CD14-positive monocyte (primary cell): ENCODE results near the gene PHB1. TPM values are rescaled to one million over a fixed set of nuclear protein-coding genes. Genes with fewer than 3 reads are reported as not detected.

Experiments used
- DNase-seq, 3 donors: peaks; one replicate each; pipeline ENCODE4 v3.0.0-alpha.2; 2011 to 2022
- H2AFZ ChIP-seq: 2 replicates; pipeline ENCODE4 v1.6.0; 2012; ENCODE audit warnings: mild to moderate bottlenecking, low read depth, low read length, inconsistent platforms; ENCODE audit not compliant: insufficient read depth, poor library complexity, severe bottlenecking
- H3K27ac ChIP-seq, 2 donors: 1 replicate in 1 of 2; 2 replicates in 1 of 2; pipeline ENCODE4 v1.5.1; 2012 to 2013; ENCODE audit warnings: low read length in 2 of 2, control low read depth in 1 of 2, inconsistent platforms in 1 of 2, low read depth in 1 of 2, mild to moderate bottlenecking in 1 of 2
- H3K27me3 ChIP-seq, 2 donors: one replicate each; pipeline versions ENCODE4 v1.6.0 to v1.6.1; 2011 to 2013; ENCODE audit warnings: low read length in 2 of 2; ENCODE audit not compliant: control insufficient read depth in 2 of 2, insufficient read depth in 2 of 2
- H3K36me3 ChIP-seq, 2 donors: replicated peaks in 1 of 2; 1 replicate in 1 of 2; 2 replicates in 1 of 2; pipeline versions ENCODE4 v1.5.1 to v1.6.1; 2012 to 2013; ENCODE audit warnings: low read length in 2 of 2, control low read depth in 1 of 2, inconsistent platforms in 1 of 2, mild to moderate bottlenecking in 1 of 2; ENCODE audit not compliant: insufficient read depth in 2 of 2, control insufficient read depth in 1 of 2
- H3K4me1 ChIP-seq, 2 donors: 1 replicate in 1 of 2; 2 replicates in 1 of 2; pipeline versions ENCODE4 v1.5.1 to v1.6.1; 2012 to 2013; ENCODE audit warnings: low read length in 2 of 2, control low read depth in 1 of 2, inconsistent platforms in 1 of 2, mild to moderate bottlenecking in 1 of 2, moderate library complexity in 1 of 2; ENCODE audit not compliant: insufficient read depth in 2 of 2, control insufficient read depth in 1 of 2
- H3K4me2 ChIP-seq: replicated peaks from 2 replicates; pipeline ENCODE3; 2012; ENCODE audit warnings: low read length, moderate library complexity, mild to moderate bottlenecking; ENCODE audit not compliant: poor library complexity, severe bottlenecking; ENCODE audit errors: extremely low read depth
- H3K4me3 ChIP-seq, 3 experiments: fragments of 200-600 bp in 1 of 3; sonication (generic) in 1 of 3; replicated peaks in 1 of 3; 1 replicate in 2 of 3; 2 replicates in 1 of 3; pipeline ENCODE4 v1.5.1; 2011 to 2013; ENCODE audit warnings: low read length in 3 of 3, mild to moderate bottlenecking in 3 of 3, control low read depth in 2 of 3, low read depth in 2 of 3, inconsistent platforms in 1 of 3, moderate library complexity in 1 of 3
- H3K79me2 ChIP-seq: 2 replicates; pipeline ENCODE4 v1.6.0; 2012; ENCODE audit warnings: mild to moderate bottlenecking, control low read depth, inconsistent platforms, low read length, moderate library complexity; ENCODE audit not compliant: insufficient read depth
- H3K9ac ChIP-seq: 2 replicates; pipeline ENCODE4 v1.6.0; 2017; ENCODE audit warnings: low read length, mild to moderate bottlenecking; ENCODE audit not compliant: insufficient read depth, poor library complexity, severe bottlenecking
- H3K9me3 ChIP-seq, 2 donors: replicated peaks in 1 of 2; 1 replicate in 1 of 2; 2 replicates in 1 of 2; pipeline versions ENCODE4 v1.5.1 to v1.6.1; 2012 to 2013; ENCODE audit warnings: low read length in 2 of 2, control low read depth in 1 of 2; ENCODE audit not compliant: control insufficient read depth in 1 of 2, insufficient read depth in 1 of 2
- H4K20me1 ChIP-seq: 2 replicates; pipeline ENCODE4 v1.6.0; 2012; ENCODE audit warnings: mild to moderate bottlenecking, low read length, control low read depth, moderate library complexity; ENCODE audit not compliant: insufficient read depth
- H3K27ac Mint-ChIP-seq, 7 donors: one replicate each; pipeline ENCODE4 v1.8.0; 2020; ENCODE audit warnings: mild to moderate bottlenecking in 7 of 7, mixed read lengths in 7 of 7, moderate library complexity in 6 of 7, inconsistent platforms in 2 of 7
- H3K27me3 Mint-ChIP-seq, 3 donors: one replicate each; pipeline ENCODE4 v1.8.0; 2021 to 2022; ENCODE audit warnings: low read depth in 3 of 3, mild to moderate bottlenecking in 3 of 3, mixed read lengths in 3 of 3, moderate library complexity in 3 of 3, inconsistent platforms in 1 of 3
- H3K36me3 Mint-ChIP-seq, 2 donors: one replicate each; pipeline ENCODE4 v1.8.0; 2020; ENCODE audit warnings: mixed read lengths in 2 of 2, inconsistent platforms in 1 of 2, mild to moderate bottlenecking in 1 of 2
- H3K4me1 Mint-ChIP-seq: one replicate; pipeline ENCODE4 v1.8.0; 2020; ENCODE audit warnings: mild to moderate bottlenecking, mixed read lengths
- H3K4me3 Mint-ChIP-seq, 2 donors: one replicate each; pipeline ENCODE4 v1.8.0; 2020; ENCODE audit warnings: mild to moderate bottlenecking in 2 of 2, mixed read lengths in 2 of 2, moderate library complexity in 1 of 2
- H3K9me3 Mint-ChIP-seq, 7 donors: one replicate each; pipeline ENCODE4 v1.8.0; 2020 to 2022; ENCODE audit warnings: mixed read lengths in 7 of 7, mild to moderate bottlenecking in 6 of 7, moderate library complexity in 6 of 7, inconsistent platforms in 2 of 7
- CTCF ChIP-seq: fragments of 200-600 bp; IDR thresholded peaks from one replicate; pipeline ENCODE4 v1.8.0; 2022; ENCODE audit warnings: antibody characterized with exemption, mild to moderate bottlenecking
- WGBS: methylation state at CpG from one replicate; pipeline ENCODE4 v1.1.5; 2013; ENCODE audit warnings: missing lambda C conversion rate; ENCODE audit not compliant: insufficient coverage; 5-methylcytosine and 5-hydroxymethylcytosine counted together
- intact Hi-C, 2 donors: fragments of 100-400 bp; cut with micrococcal nuclease; formaldehyde crosslinking; loops; one replicate each; pipeline versions ENCODE4 v1.15.0 to v1.15.1; 2023
- polyA plus RNA-seq, 3 donors: library from polyadenylated mRNA; depleted of rRNA in 1 of 3; unstranded in 2 of 3; stranded (reverse) in 1 of 3; fragments of 300-500 nt in 2 of 3; fragments of >200 nt in 1 of 3; fragmentation: Illumina TruSeq in 2 of 3; gene quantifications; 1 replicate in 2 of 3; 2 replicates in 1 of 3; pipeline ENCODE4 v1.2.3, GENCODE V29; 2012 to 2021

PHB1 gene
- polyA plus RNA-seq, 3 donors: 57.1 to 89.2 (median 83.9) TPM

DNA sequence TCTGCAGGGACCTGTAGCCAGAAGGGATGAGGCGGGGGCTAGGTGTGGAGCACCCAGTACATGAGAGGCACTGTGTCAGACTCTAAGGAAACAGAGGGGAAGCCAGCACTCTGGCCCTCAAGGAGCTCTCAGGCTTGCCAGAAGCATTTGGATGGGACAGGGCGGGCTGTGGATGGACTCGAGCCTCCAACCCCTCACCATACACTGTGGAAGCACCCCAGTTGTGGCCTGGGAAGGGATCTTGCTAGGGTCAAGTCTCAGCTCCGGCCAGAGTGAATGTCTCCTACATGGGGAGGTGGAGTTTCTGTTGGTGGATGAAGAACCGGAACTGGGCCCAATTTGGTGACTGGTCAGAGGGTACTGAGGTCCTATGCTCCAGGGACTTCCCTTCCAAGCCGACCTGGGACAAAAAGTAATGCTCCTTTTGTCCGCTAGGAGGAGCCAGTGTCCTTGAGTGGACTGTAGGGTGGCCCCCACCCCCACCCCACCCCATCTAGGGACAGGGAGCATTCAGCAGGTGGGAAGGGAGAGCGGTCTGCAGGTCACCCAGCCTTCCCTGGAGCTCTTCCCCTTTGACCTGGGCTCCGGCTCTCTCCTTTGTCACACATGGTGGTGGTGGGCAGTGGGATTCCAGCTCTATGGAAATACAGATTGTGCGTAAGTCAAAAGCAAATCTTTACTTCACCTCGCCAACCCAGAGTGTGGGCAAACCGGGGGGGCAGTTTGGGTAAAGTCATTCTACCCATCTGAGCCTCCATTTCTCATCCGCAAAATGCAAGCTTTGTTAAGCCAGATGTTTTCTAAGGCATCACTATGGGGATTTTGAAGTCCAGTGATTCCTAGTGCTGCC lies 20.4 kb upstream of the PHB1 start:
- H3K9me3 Mint-ChIP-seq: no peaks in the 10 kb centered on the region
- no peaks in the 10 kb centered on the region for H3K36me3 ChIP-seq
- peaks cover 15% of the 10 kb centered on the region for H3K4me1 Mint-ChIP-seq
- no peak overlapping the region for H3K27ac ChIP-seq
- H3K4me3 Mint-ChIP-seq: no peak overlapping the region
- no peak overlapping the region for H3K9ac ChIP-seq
- WGBS: 70% methylated on average over 5 of the region's 13 CpGs
- peak; percentile 82 for TF ChIP-seq CTCF
- H3K27ac Mint-ChIP-seq: peak overlapping the region in 1 of 7 donors; percentile 60
- H4K20me1 ChIP-seq: no peaks in the 10 kb centered on the region
- no peaks in the 10 kb centered on the region for H3K36me3 Mint-ChIP-seq
- intact Hi-C loops: loop anchor here (10.0 kb wide), 2 partner anchors 110 to 120 kb away; no protein-coding TSS in a partner anchor
- H3K27me3 ChIP-seq: peaks cover 0 to 7% of the 10 kb centered on the region in 2 donors
- no peaks in the 10 kb centered on the region for H3K9me3 ChIP-seq
- no peak overlapping the region for H3K4me3 ChIP-seq
- no peaks in the 10 kb centered on the region for H3K79me2 ChIP-seq
- H3K27me3 Mint-ChIP-seq: peaks cover 23 to 27% (median 24%) of the 10 kb centered on the region in 3 donors
- H3K4me1 ChIP-seq: peaks cover 12 to 15% of the 10 kb centered on the region in 2 donors
- peak; percentile 31 to 62 (median 39) for DNase-seq
- H3K4me2 ChIP-seq: no peak overlapping the region
- H2AFZ ChIP-seq: no peak overlapping the region

GRCh38 chr17:49433000-49433694 lies 18.5 kb upstream of the PHB1 start:
- Histone ChIP-seq H2AFZ (no peak overlapping the region), H3K27ac (no peak overlapping the region), H3K4me1 (peaks cover 0 to 1% of the 10 kb centered on the region in 2 donors), H3K79me2 (no peaks in the 10 kb centered on the region), H3K4me2 (no peak overlapping the region), H3K9ac (no peak overlapping the region), H3K9me3 (no peaks in the 10 kb centered on the region), H3K4me3 (no peak overlapping the region), H3K27me3 (peaks cover 0 to under 1% of the 10 kb centered on the region in 2 donors), H4K20me1 (no peaks in the 10 kb centered on the region), H3K36me3 (no peaks in the 10 kb centered on the region)
- peaks cover 7 to 20% (median 15%) of the 10 kb centered on the region in 3 donors for H3K27me3 Mint-ChIP-seq
- TF ChIP-seq CTCF: no peak
- H3K27ac Mint-ChIP-seq: no peak overlapping the region
- intact Hi-C loops: loop anchor here (10.0 kb wide), 2 partner anchors 112 to 122 kb away; no protein-coding TSS in a partner anchor
- WGBS: no CpG with 5 or more reads among the region's 4 CpGs
- DNase-seq: no peak
- H3K36me3 Mint-ChIP-seq: no peaks in the 10 kb centered on the region
- H3K9me3 Mint-ChIP-seq: no peaks in the 10 kb centered on the region
- no peak overlapping the region for H3K4me3 Mint-ChIP-seq
- peaks cover 2% of the 10 kb centered on the region for H3K4me1 Mint-ChIP-seq
